K562 (cell line): ENCODE results near the gene DAPK1. TPM values are rescaled to one million over a fixed set of nuclear protein-coding genes. Genes with fewer than 3 reads are reported as not detected.

Source experiments
- ATAC-seq: fragments of 200-7000 bp; cut with Tn5 transposase; 3 replicates; pipeline ENCODE4 v1.9.1; 2020; ENCODE audit warnings: moderate library complexity
- BruUV-seq: library from RNA; stranded (reverse); fragments of 400-500 nt; replicated peaks from 2 replicates; lab custom pipeline; 2021; lab: Mats Ljungman, UMichigan
- CTCF ChIA-PET: fragments of 300-600 bp; formaldehyde crosslinking; extraction: SDS; loops from one replicate; lab custom pipeline; 2021; ENCODE audit warnings: low intra/inter-chr PET ratio; lab: Yijun Ruan, JAX
- POLR2A ChIA-PET: fragments of 300-600, 350-650 bp; sonication (Branson Sonifier 250); formaldehyde crosslinking; extraction: SDS; loops from one replicate; lab custom pipeline; 2021; ENCODE audit warnings: antibody characterized with exemption, inconsistent platforms; lab: Yijun Ruan, JAX
- DNase-seq, 4 experiments: peaks; one replicate each; pipeline versions ENCODE4 v3.0.0 to v3.0.0-alpha.2; 2011 to 2018; ENCODE audit warnings: low spot score in 3 of 4, mixed read lengths in 3 of 4; ENCODE audit errors: extremely low read depth in 1 of 4
- FAIRE-seq: peaks from 2 replicates; lab custom pipeline; 2011; peaks lifted over from hg19 to GRCh38; lab: Jason Lieb, UNC
- H2AFZ ChIP-seq: 2 replicates; pipeline ENCODE4 v1.6.0; 2011; ENCODE audit warnings: low read depth, low read length, control low read depth, inconsistent platforms
- H3K27ac ChIP-seq: fragments of 200-600 bp; 3 replicates; pipeline ENCODE4 v1.8.0; 2011; ENCODE audit warnings: low read depth, mild to moderate bottlenecking, control low read depth, inconsistent platforms, low read length, moderate library complexity, mixed read lengths; ENCODE audit errors: extremely low read depth
- H3K27me3 ChIP-seq, 2 experiments: fragments of 300-600 bp in 1 of 2; 2 replicates in 1 of 2; 3 replicates in 1 of 2; pipeline versions ENCODE4 v1.6.0 to v1.8.0; 2011; ENCODE audit warnings: inconsistent platforms in 2 of 2, low read length in 2 of 2, mild to moderate bottlenecking in 1 of 2, mixed read lengths in 1 of 2, moderate library complexity in 1 of 2; ENCODE audit not compliant: control insufficient read depth in 2 of 2, insufficient read depth in 2 of 2
- H3K36me3 ChIP-seq: fragments of 300-600 bp; 3 replicates; pipeline ENCODE4 v1.8.0; 2011; ENCODE audit warnings: mild to moderate bottlenecking, low read length, inconsistent platforms; ENCODE audit not compliant: control insufficient read depth, insufficient read depth
- H3K4me1 ChIP-seq, 2 experiments: fragments of 200-600 bp in 1 of 2; replicated peaks in 1 of 2; 2 replicates in 1 of 2; 3 replicates in 1 of 2; pipeline versions ENCODE4 v1.5.1 to v1.8.0; 2011; ENCODE audit warnings: inconsistent platforms in 2 of 2, low read length in 2 of 2, mild to moderate bottlenecking in 1 of 2, mixed read lengths in 1 of 2, moderate library complexity in 1 of 2; ENCODE audit not compliant: control insufficient read depth in 2 of 2, insufficient read depth in 2 of 2
- H3K4me2 ChIP-seq: 2 replicates; pipeline ENCODE4 v1.6.1; 2011; ENCODE audit warnings: low read length, control low read depth, inconsistent platforms, mixed read lengths; ENCODE audit not compliant: insufficient read depth
- H3K4me3 ChIP-seq: fragments of 200-600 bp; sonication (generic), shearing (Covaris generic); 2 replicates; pipeline ENCODE4 v1.5.1; 2016; ENCODE audit warnings: control low read depth, inconsistent platforms
- H3K79me2 ChIP-seq: fragments of 200-600 bp; 3 replicates; pipeline ENCODE4 v1.8.0; 2011; ENCODE audit warnings: low read length, inconsistent platforms; ENCODE audit not compliant: control insufficient read depth, insufficient read depth
- H3K9ac ChIP-seq, 2 experiments: 2 replicates each; pipeline versions ENCODE4 v1.6.0 to v1.6.1; 2011; ENCODE audit warnings: low read depth in 2 of 2, low read length in 2 of 2, control low read depth in 1 of 2, inconsistent platforms in 1 of 2, mild to moderate bottlenecking in 1 of 2, mixed read lengths in 1 of 2; ENCODE audit not compliant: insufficient read depth in 1 of 2
- H3K9me1 ChIP-seq: one replicate; pipeline ENCODE4 v1.6.0; 2011; ENCODE audit warnings: inconsistent platforms, mild to moderate bottlenecking, low read length, moderate library complexity; ENCODE audit not compliant: control insufficient read depth, insufficient read depth
- H3K9me3 ChIP-seq: replicated peaks from 2 replicates; pipeline ENCODE4 v1.5.1; 2011; ENCODE audit warnings: low read depth, low read length, inconsistent platforms; ENCODE audit not compliant: control insufficient read depth, insufficient read depth
- H4K20me1 ChIP-seq: replicated peaks from 2 replicates; pipeline ENCODE4 v1.6.1; 2011; ENCODE audit warnings: low read length, inconsistent platforms, mixed read lengths; ENCODE audit not compliant: control insufficient read depth, insufficient read depth
- CEBPG ChIP-seq, 3 experiments: fragments of 200-800 bp in 1 of 3; sonication (Bioruptor generic) in 1 of 3; sonication (generic) in 1 of 3; formaldehyde crosslinking in 1 of 3; IDR thresholded peaks in 2 of 3; conservative IDR thresholded peaks in 1 of 3; 2 replicates each; pipeline versions ENCODE4 v1.6.1 to v1.8.0; 2016 to 2022; ENCODE audit warnings: missing compliant biosample characterization in 2 of 3, missing genetic modification characterization in 2 of 3, mild to moderate bottlenecking in 1 of 3, missing genetic modification reagents in 1 of 3
- CREM ChIP-seq: IDR thresholded peaks from 2 replicates; pipeline ENCODE4 v1.6.1; 2014; ENCODE audit warnings: antibody characterized with exemption, low read depth
- NR2C2 ChIP-seq, 2 experiments: fragments of 200-800 bp in 1 of 2; sonication (Bioruptor generic) in 1 of 2; sonication (generic) in 1 of 2; formaldehyde crosslinking in 1 of 2; IDR thresholded peaks; 2 replicates each; pipeline versions ENCODE4 v1.6.1 to v1.8.0; 2016 to 2022; ENCODE audit warnings: mild to moderate bottlenecking in 1 of 2, missing compliant biosample characterization in 1 of 2, missing genetic modification characterization in 1 of 2, missing genetic modification reagents in 1 of 2
- SOX6 ChIP-seq: fragments of 450-650 bp; IDR thresholded peaks from 2 replicates; pipeline ENCODE4 v1.6.1; 2014; ENCODE audit warnings: mild to moderate bottlenecking
- TOE1 ChIP-seq, 2 experiments: fragments of 450-650 bp in 1 of 2; sonication (generic) in 1 of 2; formaldehyde crosslinking in 1 of 2; IDR thresholded peaks; 2 replicates each; pipeline versions ENCODE4 v1.7.1 to v1.8.0; 2016 to 2022; ENCODE audit warnings: borderline replicate concordance in 2 of 2, mild to moderate bottlenecking in 2 of 2, antibody characterized with exemption in 1 of 2, inconsistent platforms in 1 of 2, low read depth in 1 of 2, missing genetic modification reagents in 1 of 2, moderate library complexity in 1 of 2
- YBX1 ChIP-seq: fragments of 450-650 bp; IDR thresholded peaks from 2 replicates; pipeline ENCODE4 v1.7.1; 2016; ENCODE audit warnings: mild to moderate bottlenecking
- WGBS: fragments of 100-300 bp; shearing (Covaris generic); methylation state at CpG from one replicate; pipeline ENCODE4 v1.1.6; 2016; ENCODE audit warnings: low coverage, mixed read lengths; ENCODE audit not compliant: insufficient coverage; ENCODE audit errors: missing lambda C conversion rate; 5-methylcytosine and 5-hydroxymethylcytosine counted together
- in situ Hi-C: fragments of 300-500 bp; cut with MboI; formaldehyde crosslinking; loops from 4 replicates; pipeline ENCODE4 v1.15.0; 2018; ENCODE audit warnings: inconsistent platforms, mixed read lengths
- intact Hi-C: fragments of 100-400 bp; cut with micrococcal nuclease; formaldehyde crosslinking; loops from 2 replicates; pipeline ENCODE4 v1.14.2; 2022
- polyA plus RNA-seq, 8 experiments: library from polyadenylated mRNA; depleted of rRNA in 4 of 8; stranded (reverse) in 5 of 8; unstranded in 3 of 8; fragments of >200 nt; fragmentation: Nextera tagmentation in 2 of 8; fragmentation: Illumina TruSeq in 1 of 8; extraction: Ambion mirVana in 2 of 8; extraction: Trizol in 1 of 8; gene quantifications; 2 replicates each; pipeline versions ENCODE4 v1.2.1 to v1.2.3, GENCODE V29; 2011 to 2014; ENCODE audit warnings: inconsistent platforms in 1 of 8, missing spikeins in 1 of 8
- total RNA-seq, 7 experiments: library from RNA; depleted of rRNA in 6 of 7; stranded (reverse); fragments of >200 nt in 6 of 7; fragmentation: Illumina TruSeq in 2 of 7; extraction: Trizol in 2 of 7; gene quantifications; 2 replicates each; pipeline versions ENCODE4 v1.2.1 to v1.2.3, GENCODE V29; 2011 to 2021; ENCODE audit warnings: low replicate concordance in 1 of 7
- TF ChIP-seq, protein P1 (sequence below): fragments of 250-450 bp; sonication (Bioruptor Pico); IDR thresholded peaks from 2 replicates; pipeline ENCODE4 v1.8.0; 2021; ENCODE audit warnings: moderate library complexity, mild to moderate bottlenecking, inconsistent platforms
- TF ChIP-seq, protein P2 (sequence below): sonication (generic); formaldehyde crosslinking; IDR thresholded peaks from 2 replicates; pipeline ENCODE4 v1.8.0; 2022; ENCODE audit warnings: mild to moderate bottlenecking, low read depth, missing genetic modification reagents
- TF ChIP-seq, protein P3 (sequence below), 2 experiments: fragments of 450-650 bp; IDR thresholded peaks; 2 replicates each; pipeline ENCODE4 v1.6.1; 2018; ENCODE audit warnings: mild to moderate bottlenecking in 2 of 2, low read depth in 1 of 2; ENCODE audit not compliant: partially characterized antibody in 2 of 2

DAPK1 gene
- total and polyA plus RNA-seq, 9 of the 15 experiments (the other 6 are each of a cell fraction or from before 2014, with no cell fraction given), result 1.7 to 26.4 (median 15.8) TPM

DNA sequence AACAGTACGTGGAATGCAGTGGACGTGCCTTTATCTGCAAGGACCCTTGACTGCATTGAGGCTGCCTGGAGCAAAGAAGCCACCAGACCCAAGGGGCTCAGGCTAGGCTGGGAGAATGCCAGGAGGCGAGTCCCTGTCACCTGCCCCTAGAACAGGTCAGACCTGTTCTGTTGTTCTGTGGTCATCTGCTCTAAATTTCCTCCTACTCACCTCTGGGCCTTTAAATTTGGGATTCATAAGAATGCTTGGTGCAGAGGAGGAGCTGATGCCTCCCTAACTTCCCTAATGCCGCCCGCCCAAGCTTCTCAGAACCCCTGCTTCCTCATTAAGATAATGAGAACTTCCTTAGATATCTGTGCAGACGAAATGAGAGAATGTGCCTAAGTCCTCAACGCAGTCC lies 32.0 kb downstream of the DAPK1 start:
- ATAC-seq (no peak; the same call in 2 of the 3 replicates), DNase-seq (no peak), FAIRE-seq (no peak)
- Histone ChIP-seq H3K9me1 (no peaks in the 10 kb centered on the region), H2AFZ (no peak overlapping the region), H4K20me1 (no peaks in the 10 kb centered on the region), H3K27ac (no peak overlapping the region), H3K4me1 (peaks cover 4 to 8% of the 10 kb centered on the region in 2 experiments; a peak in 2 of 5 replicates), H3K9ac (peak overlapping the region in 1 of 2 experiments; percentile 60; a peak in 2 of 4 replicates), H3K36me3 (peaks cover 2% of the 10 kb centered on the region; the same call in 1 of the 3 replicates), H3K27me3 (no peaks in the 10 kb centered on the region), H3K79me2 (peaks cover 3% of the 10 kb centered on the region; the same call in 2 of the 3 replicates), H3K4me3 (no peak overlapping the region), H3K9me3 (no peaks in the 10 kb centered on the region), H3K4me2 (no peak overlapping the region)
- in situ Hi-C loops (no loop called here), intact Hi-C loops (no loop called here)
- ChIA-PET CTCF (no interaction called here), POLR2A (interaction anchor here (0.9 to 2.5 kb wide), 3 partner anchors 11 to 32 kb away, joined by 3 to 11 read pairs (median 3); no protein-coding TSS in a partner anchor)
- WGBS, result 6% methylated on average over 4 of the region's 7 CpGs
- BruUV-seq, result no TSS peak
- TF ChIP-seq SOX6 (no peak), TOE1 (IDR thresholded peaks at IDR 0.05; ENCODE audit: borderline replicate concordance) (no peak), TOE1 (CRISPR knock-in tag; IDR thresholded peaks at IDR 0.05; ENCODE audit: borderline replicate concordance, low read depth) (no peak), CEBPG (CRISPR knock-in tag; IDR thresholded peaks at IDR 0.05) (no peak), CEBPG (tag; conservative IDR thresholded peaks at IDR 0.05 in 1 of 2, IDR thresholded peaks at IDR 0.05 in 1 of 2) (no peak), CREM (no peak), YBX1 (no peak), NR2C2 (CRISPR knock-in tag; IDR thresholded peaks at IDR 0.05) (no peak), NR2C2 (tag; IDR thresholded peaks at IDR 0.05) (no peak)
- TF ChIP-seq, protein P1, sequence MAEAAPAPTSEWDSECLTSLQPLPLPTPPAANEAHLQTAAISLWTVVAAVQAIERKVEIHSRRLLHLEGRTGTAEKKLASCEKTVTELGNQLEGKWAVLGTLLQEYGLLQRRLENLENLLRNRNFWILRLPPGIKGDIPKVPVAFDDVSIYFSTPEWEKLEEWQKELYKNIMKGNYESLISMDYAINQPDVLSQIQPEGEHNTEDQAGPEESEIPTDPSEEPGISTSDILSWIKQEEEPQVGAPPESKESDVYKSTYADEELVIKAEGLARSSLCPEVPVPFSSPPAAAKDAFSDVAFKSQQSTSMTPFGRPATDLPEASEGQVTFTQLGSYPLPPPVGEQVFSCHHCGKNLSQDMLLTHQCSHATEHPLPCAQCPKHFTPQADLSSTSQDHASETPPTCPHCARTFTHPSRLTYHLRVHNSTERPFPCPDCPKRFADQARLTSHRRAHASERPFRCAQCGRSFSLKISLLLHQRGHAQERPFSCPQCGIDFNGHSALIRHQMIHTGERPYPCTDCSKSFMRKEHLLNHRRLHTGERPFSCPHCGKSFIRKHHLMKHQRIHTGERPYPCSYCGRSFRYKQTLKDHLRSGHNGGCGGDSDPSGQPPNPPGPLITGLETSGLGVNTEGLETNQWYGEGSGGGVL (CRISPR knock-in tag), result no peak
- TF ChIP-seq, protein P2, sequence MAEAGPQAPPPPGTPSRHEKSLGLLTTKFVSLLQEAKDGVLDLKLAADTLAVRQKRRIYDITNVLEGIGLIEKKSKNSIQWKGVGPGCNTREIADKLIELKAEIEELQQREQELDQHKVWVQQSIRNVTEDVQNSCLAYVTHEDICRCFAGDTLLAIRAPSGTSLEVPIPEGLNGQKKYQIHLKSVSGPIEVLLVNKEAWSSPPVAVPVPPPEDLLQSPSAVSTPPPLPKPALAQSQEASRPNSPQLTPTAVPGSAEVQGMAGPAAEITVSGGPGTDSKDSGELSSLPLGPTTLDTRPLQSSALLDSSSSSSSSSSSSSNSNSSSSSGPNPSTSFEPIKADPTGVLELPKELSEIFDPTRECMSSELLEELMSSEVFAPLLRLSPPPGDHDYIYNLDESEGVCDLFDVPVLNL (CRISPR knock-in tag), result no peak
- TF ChIP-seq, protein P3, sequence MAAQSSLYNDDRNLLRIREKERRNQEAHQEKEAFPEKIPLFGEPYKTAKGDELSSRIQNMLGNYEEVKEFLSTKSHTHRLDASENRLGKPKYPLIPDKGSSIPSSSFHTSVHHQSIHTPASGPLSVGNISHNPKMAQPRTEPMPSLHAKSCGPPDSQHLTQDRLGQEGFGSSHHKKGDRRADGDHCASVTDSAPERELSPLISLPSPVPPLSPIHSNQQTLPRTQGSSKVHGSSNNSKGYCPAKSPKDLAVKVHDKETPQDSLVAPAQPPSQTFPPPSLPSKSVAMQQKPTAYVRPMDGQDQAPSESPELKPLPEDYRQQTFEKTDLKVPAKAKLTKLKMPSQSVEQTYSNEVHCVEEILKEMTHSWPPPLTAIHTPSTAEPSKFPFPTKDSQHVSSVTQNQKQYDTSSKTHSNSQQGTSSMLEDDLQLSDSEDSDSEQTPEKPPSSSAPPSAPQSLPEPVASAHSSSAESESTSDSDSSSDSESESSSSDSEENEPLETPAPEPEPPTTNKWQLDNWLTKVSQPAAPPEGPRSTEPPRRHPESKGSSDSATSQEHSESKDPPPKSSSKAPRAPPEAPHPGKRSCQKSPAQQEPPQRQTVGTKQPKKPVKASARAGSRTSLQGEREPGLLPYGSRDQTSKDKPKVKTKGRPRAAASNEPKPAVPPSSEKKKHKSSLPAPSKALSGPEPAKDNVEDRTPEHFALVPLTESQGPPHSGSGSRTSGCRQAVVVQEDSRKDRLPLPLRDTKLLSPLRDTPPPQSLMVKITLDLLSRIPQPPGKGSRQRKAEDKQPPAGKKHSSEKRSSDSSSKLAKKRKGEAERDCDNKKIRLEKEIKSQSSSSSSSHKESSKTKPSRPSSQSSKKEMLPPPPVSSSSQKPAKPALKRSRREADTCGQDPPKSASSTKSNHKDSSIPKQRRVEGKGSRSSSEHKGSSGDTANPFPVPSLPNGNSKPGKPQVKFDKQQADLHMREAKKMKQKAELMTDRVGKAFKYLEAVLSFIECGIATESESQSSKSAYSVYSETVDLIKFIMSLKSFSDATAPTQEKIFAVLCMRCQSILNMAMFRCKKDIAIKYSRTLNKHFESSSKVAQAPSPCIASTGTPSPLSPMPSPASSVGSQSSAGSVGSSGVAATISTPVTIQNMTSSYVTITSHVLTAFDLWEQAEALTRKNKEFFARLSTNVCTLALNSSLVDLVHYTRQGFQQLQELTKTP (IDR thresholded peaks at IDR 0.05; ENCODE audit: low read depth in 1 of 2, partially characterized antibody in 2 of 2), result no peak
